Measurements from ENCODE around the gene TMC6. TPM values are rescaled to one million over a fixed set of nuclear protein-coding genes. Genes with fewer than 3 reads are reported as not detected.

TMC6 gene
- total RNA-seq, 2 experiments from 2014 or later = 347 to 431 TPM

DNA sequence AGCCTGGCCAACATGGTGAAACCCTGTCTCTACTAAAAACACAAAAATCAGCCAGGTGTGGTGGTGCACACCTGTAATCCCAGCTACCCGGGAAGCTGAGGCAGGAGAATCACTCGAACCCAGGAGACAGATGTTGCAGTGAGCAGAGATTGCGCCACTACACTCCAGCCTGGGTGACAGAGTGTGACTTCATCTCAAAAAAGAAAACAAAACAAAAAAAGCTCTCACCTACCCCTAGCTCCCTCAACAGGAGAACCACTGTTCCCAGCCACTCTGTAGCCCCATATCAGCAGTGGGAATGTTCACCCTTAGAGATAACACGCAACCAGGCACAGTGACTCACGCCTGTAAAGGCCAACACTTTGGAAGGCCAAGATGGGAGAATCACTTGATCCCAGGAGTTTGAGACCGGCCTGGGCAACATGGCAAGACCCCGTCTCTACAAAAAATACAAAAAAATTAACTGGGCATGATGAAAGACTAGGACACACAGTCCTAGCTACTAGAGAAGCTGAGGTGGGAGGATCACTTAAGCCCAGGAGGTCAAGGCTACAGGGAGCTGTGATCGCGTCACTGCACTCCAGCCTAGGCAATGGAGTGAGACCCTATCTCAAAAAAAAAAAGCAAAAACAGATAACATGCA, 7.4 kb upstream of the TMC6 start:
- Mint-ChIP-seq H3K27me3 (no peaks in the 10 kb centered on the region), H3K9me3 (ENCODE audit: low read depth) (no peaks in the 10 kb centered on the region), H3K27ac (peak overlapping the region; percentile 79), H3K36me3 (peaks cover 61% of the 10 kb centered on the region), H3K4me1 (peaks cover 75% of the 10 kb centered on the region), H3K4me3 (no peak overlapping the region)
- no peak for DNase-seq
- CTCF ChIA-PET = interaction anchor here (1.5 to 17.0 kb wide), 8 partner anchors 12 to 115 kb away, joined by 4 to 257 read pairs (median 15); partner anchors contain the start of genes AFMID, TK1, TMC6 and TMC8
- ATAC-seq = no peak

DNA sequence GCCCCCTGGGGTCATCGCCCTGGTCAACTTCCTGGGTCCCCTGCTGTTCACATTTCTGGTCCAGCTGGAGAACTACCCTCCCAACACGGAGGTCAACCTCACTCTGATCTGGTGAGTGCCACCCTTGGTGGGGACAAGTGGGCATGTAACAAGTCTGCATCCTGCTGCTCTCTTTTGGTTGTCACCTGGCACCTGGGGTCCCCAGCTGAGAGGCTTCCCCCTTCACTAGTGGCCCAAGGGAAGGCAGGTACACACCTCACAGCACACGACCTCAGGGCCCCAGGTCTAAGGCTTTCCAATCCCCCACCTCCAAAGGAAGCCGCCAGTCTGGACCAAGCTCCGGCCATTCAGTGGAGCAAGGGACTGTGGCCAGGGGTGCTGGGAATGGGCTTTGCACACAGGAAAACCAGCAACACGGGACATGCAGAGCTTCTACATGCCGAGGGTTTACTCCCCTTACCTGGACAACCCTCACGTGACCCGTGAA, 6.4 kb upstream of the TMC6 start:
- H3K36me3 Mint-ChIP-seq = peaks cover 61% of the 10 kb centered on the region
- DNase-seq (no peak), ATAC-seq (no peak)
- H3K4me3 Mint-ChIP-seq = no peak overlapping the region
- H3K27ac Mint-ChIP-seq = no peak overlapping the region
- H3K9me3 Mint-ChIP-seq (ENCODE audit: low read depth) = no peaks in the 10 kb centered on the region
- CTCF ChIA-PET = interaction anchor here (1.0 to 17.0 kb wide), 15 partner anchors 8 to 729 kb away, joined by 3 to 257 read pairs (median 6); partner anchors contain the start of genes AFMID, TK1, TMC6 and TMC8
- H3K27me3 Mint-ChIP-seq = no peaks in the 10 kb centered on the region
- H3K4me1 Mint-ChIP-seq = peaks cover 73% of the 10 kb centered on the region

GRCh38 chr17:78133971-78134898, 5.7 kb upstream of the TMC6 start:
- Mint-ChIP-seq H3K4me3 (peak overlapping the region; percentile 72), H3K4me1 (peaks cover 76% of the 10 kb centered on the region), H3K36me3 (peaks cover 58% of the 10 kb centered on the region), H3K27ac (peak overlapping the region; percentile 81), H3K27me3 (no peaks in the 10 kb centered on the region), H3K9me3 (ENCODE audit: low read depth) (no peaks in the 10 kb centered on the region)
- CTCF ChIA-PET = interaction anchor here (1.0 to 17.0 kb wide), 15 partner anchors 9 to 729 kb away, joined by 3 to 257 read pairs (median 6); partner anchors contain the start of genes AFMID, TK1, TMC6 and TMC8
- DNase-seq = peak; percentile 89
- ATAC-seq = peak; percentile 18

- no peak for ATAC-seq
- no peak for DNase-seq
- H3K4me3 Mint-ChIP-seq = peak overlapping the region; percentile 72
- peaks cover 57% of the 10 kb centered on the region for H3K36me3 Mint-ChIP-seq
- H3K27me3 Mint-ChIP-seq = no peaks in the 10 kb centered on the region
- peak overlapping the region; percentile 81 for H3K27ac Mint-ChIP-seq
- H3K4me1 Mint-ChIP-seq = peaks cover 72% of the 10 kb centered on the region
- CTCF ChIA-PET = interaction anchor here (1.3 to 17.0 kb wide), 9 partner anchors 9 to 728 kb away, joined by 3 to 257 read pairs (median 14); partner anchors contain the start of genes TMC6 and TMC8
- H3K9me3 Mint-ChIP-seq (ENCODE audit: low read depth) = no peaks in the 10 kb centered on the region
Measured at GRCh38 chr17:78133179-78133951, 4.8 kb upstream of the TMC6 start.

DNA sequence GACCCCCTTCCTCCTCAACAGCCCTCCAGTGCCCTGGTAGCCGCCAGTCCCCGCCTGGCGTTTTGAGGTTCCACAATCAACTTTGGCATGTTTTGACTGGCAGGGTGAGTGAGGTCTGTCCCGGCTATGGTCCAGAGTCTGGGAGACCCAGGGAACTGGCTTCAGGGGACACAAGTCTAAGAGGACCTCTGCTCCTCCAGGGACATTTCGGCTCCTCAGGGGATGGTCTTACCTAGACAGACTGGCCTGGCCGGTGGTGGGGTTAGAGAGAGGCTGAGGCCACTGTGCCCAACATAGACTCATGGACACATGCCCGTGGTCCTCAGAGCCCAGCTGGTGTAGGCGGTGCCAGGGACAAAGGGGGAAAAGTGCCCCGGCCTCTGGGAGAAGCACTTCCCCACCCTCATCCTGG, 4.2 kb upstream of the TMC6 start:
- peak overlapping the region; percentile 72 for H3K4me3 Mint-ChIP-seq
- peaks cover 66% of the 10 kb centered on the region for H3K4me1 Mint-ChIP-seq
- no peaks in the 10 kb centered on the region for H3K9me3 Mint-ChIP-seq (ENCODE audit: low read depth)
- H3K36me3 Mint-ChIP-seq = peaks cover 57% of the 10 kb centered on the region
- CTCF ChIA-PET = interaction anchor here (2.9 to 17.0 kb wide), 5 partner anchors 8 to 118 kb away, joined by 14 to 257 read pairs (median 75); partner anchors contain the start of genes TMC6 and TMC8
- peak overlapping the region; percentile 81 for H3K27ac Mint-ChIP-seq
- H3K27me3 Mint-ChIP-seq = no peaks in the 10 kb centered on the region
- ATAC-seq = no peak
- peak; percentile 57 for DNase-seq

- no peaks in the 10 kb centered on the region for H3K9me3 Mint-ChIP-seq (ENCODE audit: low read depth)
- ATAC-seq (peak; percentile 4), DNase-seq (peak; percentile 91)
- H3K4me3 Mint-ChIP-seq = peak overlapping the region; percentile 72
- peaks cover 61% of the 10 kb centered on the region for H3K4me1 Mint-ChIP-seq
- H3K36me3 Mint-ChIP-seq = peaks cover 55% of the 10 kb centered on the region
- CTCF ChIA-PET = interaction anchor here (10.0 to 17.0 kb wide), 2 partner anchors 8 to 21 kb away, joined by 179 to 257 read pairs; partner anchors contain the start of genes TMC6 and TMC8
- no peaks in the 10 kb centered on the region for H3K27me3 Mint-ChIP-seq
- peak overlapping the region; percentile 87 for H3K27ac Mint-ChIP-seq
Measured at GRCh38 chr17:78132084-78132676, 3.6 kb upstream of the TMC6 start.

GRCh38 chr17:78131172-78132083, 2.9 kb upstream of the TMC6 start:
- DNase-seq = peak; percentile 73
- no peaks in the 10 kb centered on the region for H3K27me3 Mint-ChIP-seq
- peak overlapping the region; percentile 72 for H3K4me3 Mint-ChIP-seq
- H3K36me3 Mint-ChIP-seq = peaks cover 51% of the 10 kb centered on the region
- peaks cover 59% of the 10 kb centered on the region for H3K4me1 Mint-ChIP-seq
- peak overlapping the region; percentile 99 for H3K27ac Mint-ChIP-seq
- CTCF ChIA-PET = interaction anchor here (0.8 to 17.0 kb wide), 6 partner anchors 5 to 45 kb away, joined by 3 to 257 read pairs (median 94); partner anchors contain the start of genes TMC6 and TMC8
- ATAC-seq = no peak
- no peaks in the 10 kb centered on the region for H3K9me3 Mint-ChIP-seq (ENCODE audit: low read depth)

DNA sequence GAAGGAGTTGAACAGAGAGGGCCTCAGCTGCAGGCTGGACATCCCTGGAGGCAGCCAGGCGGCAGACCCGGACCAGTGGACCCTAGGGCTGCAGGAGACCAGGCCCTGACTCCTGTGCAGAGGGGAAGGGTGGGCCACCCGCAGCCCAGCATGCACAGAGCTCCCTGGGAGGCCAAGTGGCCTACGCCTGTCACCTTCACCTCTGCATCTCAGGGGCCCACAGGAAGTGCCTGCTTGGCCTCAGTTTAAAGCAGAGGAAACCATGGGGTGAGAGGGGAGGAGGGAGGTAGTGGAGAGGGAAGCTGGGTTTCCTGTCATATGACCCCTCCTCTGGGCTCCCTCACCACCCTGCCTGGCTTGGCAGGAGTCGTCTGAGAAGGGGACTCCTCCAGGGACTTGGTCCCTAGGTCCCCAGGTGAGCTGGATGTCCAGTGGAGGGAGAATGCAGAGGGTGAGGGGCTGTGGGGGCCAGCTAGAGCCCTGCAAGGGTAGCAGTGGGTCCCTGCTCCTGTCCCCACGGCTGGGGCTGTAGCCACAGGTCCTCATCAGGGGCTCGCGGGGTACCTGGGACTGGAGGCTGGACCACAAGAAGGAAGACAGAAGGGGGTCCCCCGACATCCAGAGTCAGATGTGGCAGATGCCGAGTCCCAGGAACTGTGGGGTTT, 2.0 kb upstream of the TMC6 start, which contains the start of gene TMC8:
Gene TMC8 (plus strand): TSS at position 335 of the 665 bp plus-strand sequence. CDS start 818 bp downstream, outside the sequence.
- ATAC-seq (peak; percentile 52), DNase-seq (peak; percentile 95)
- H3K27me3 Mint-ChIP-seq = no peaks in the 10 kb centered on the region
- no peaks in the 10 kb centered on the region for H3K9me3 Mint-ChIP-seq (ENCODE audit: low read depth)
- H3K4me3 Mint-ChIP-seq = peak within 1 kb of the TSS; percentile 72
- H3K4me1 Mint-ChIP-seq = peaks cover 55% of the 10 kb centered on the region
- CTCF ChIA-PET = interaction anchor here (0.8 to 17.0 kb wide), 9 partner anchors 6 to 991 kb away, joined by 3 to 257 read pairs (median 3); no protein-coding TSS in a partner anchor
- peaks cover 48% of the 10 kb centered on the region for H3K36me3 Mint-ChIP-seq
- peak within 1 kb of the TSS; percentile 99 for H3K27ac Mint-ChIP-seq

- Mint-ChIP-seq H3K4me3 (peak overlapping the region; percentile 72), H3K27me3 (no peaks in the 10 kb centered on the region), H3K27ac (peak overlapping the region; percentile 99), H3K4me1 (peaks cover 53% of the 10 kb centered on the region), H3K9me3 (ENCODE audit: low read depth) (no peaks in the 10 kb centered on the region), H3K36me3 (peaks cover 44% of the 10 kb centered on the region)
- CTCF ChIA-PET = interaction anchor here (0.8 to 17.0 kb wide), 9 partner anchors 6 to 990 kb away, joined by 3 to 257 read pairs (median 3); no protein-coding TSS in a partner anchor
- ATAC-seq (no peak), DNase-seq (no peak)
Measured at GRCh38 chr17:78130090-78130436, 1.5 kb upstream of the TMC6 start.

GRCh38 chr17:78129351-78130089, 965 bp upstream of the TMC6 start:
- CTCF ChIA-PET = interaction anchor here (0.9 to 17.0 kb wide), 7 partner anchors 7 to 989 kb away, joined by 3 to 257 read pairs (median 8); no protein-coding TSS in a partner anchor
- H3K27me3 Mint-ChIP-seq = no peaks in the 10 kb centered on the region
- H3K9me3 Mint-ChIP-seq (ENCODE audit: low read depth) = no peaks in the 10 kb centered on the region
- H3K4me1 Mint-ChIP-seq = peaks cover 51% of the 10 kb centered on the region
- H3K36me3 Mint-ChIP-seq = peaks cover 40% of the 10 kb centered on the region
- no peak for ATAC-seq
- H3K4me3 Mint-ChIP-seq = peak overlapping the region; percentile 72
- H3K27ac Mint-ChIP-seq = peak overlapping the region; percentile 99
- DNase-seq = peak; percentile 79

All from activated CD8-positive, alpha-beta memory T cell treated with anti-CD3 and anti-CD28 coated beads, Interleukin-2, amount 10 ng/mL, durations not matched to agents 7 days and 5 days (primary cell).